GM21825 (cell line): ENCODE results near the gene S100A6.
"Not testable (repeated sequence)": the region's sequence is repeated elsewhere in the genome, so short reads cannot be mapped to it uniquely, and the experiment has no call there.

Experiments used
- ATAC-seq: cut with Tn5 transposase; IDR thresholded peaks from one replicate; pipeline ENCODE4 v1.9.1; 2021; ENCODE audit warnings: mild to moderate bottlenecking, moderate library complexity; ENCODE audit not compliant: unreplicated experiment

S100A6 gene

GRCh38 chr1:153565529-153566374 is 30.0 kb upstream of the S100A6 start, which contains the start of gene S100A2:
S100A2 (minus strand) TSS chr1:153565844; CDS start chr1:153563877, 1,967 bp downstream.
- peak; percentile 46 for ATAC-seq

DNA sequence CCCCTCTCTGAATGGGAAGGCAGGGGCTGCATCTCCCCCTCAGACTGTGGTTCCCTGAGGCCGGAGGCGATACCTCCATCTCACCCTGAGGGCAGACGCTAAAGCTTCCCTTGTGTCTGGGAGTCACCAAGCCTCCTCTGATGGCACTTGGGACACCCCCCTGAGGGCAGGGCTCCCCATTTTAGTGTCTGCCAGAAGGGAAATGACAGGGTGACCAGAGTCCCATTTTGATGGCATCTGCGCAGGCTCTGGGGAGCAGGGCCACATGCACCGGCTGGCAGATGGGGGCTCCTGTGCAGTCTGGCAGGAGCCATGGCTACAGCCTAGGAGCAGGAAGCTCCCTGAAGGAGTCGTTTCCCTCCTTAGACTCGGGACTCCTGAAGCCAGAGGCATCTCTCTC is 28.2 kb upstream of the S100A6 start:
- no peak for ATAC-seq

DNA sequence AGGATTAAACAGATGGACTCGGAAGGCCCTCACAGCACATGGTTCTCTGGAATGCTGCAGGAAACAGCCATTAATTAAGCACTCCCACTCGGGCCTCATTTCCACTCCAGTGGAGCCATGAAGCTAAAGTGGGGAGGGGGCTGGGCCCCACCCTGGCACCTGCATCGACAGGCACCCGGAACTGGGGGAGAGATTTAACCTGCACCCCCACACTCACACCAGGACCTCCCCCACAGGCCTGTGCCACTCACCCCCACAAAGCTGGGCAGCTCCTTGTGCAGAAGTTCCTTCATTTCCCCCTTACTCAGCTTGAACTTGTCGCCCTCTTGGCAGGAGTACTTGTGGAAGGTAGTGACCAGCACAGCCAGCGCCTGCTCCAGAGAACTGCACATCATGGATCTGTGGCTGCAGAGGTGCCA is 27.7 kb upstream of the S100A6 start:
- ATAC-seq = no peak

- ATAC-seq = not testable (repeated sequence)
Measured at GRCh38 chr1:153562021-153562420, 26.2 kb upstream of the S100A6 start.

DNA sequence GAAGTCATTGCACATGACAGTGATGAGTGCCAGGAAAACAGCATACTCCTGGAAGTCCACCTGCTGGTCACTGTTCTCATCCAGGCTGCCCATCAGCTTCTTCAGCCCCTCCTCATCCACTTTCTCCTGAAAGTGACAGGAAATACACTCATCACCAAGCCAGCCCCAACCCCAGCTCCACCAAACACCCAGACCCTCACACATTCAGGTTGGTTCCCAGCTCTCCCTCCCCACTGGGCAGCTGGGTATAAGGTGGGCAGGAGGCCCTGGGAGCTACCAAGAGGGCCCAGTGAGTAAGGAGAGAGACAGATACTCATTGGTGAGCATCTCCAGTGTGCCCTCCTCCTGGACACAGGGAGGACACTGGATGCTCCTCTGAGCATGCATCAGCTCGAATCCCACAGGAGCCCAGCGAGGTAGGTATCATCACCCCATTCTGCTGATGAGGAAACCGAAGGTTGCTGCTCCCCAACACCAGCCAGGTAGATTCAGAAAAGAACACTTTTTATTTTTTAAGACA is 25.7 kb upstream of the S100A6 start:
- no peak for ATAC-seq

DNA sequence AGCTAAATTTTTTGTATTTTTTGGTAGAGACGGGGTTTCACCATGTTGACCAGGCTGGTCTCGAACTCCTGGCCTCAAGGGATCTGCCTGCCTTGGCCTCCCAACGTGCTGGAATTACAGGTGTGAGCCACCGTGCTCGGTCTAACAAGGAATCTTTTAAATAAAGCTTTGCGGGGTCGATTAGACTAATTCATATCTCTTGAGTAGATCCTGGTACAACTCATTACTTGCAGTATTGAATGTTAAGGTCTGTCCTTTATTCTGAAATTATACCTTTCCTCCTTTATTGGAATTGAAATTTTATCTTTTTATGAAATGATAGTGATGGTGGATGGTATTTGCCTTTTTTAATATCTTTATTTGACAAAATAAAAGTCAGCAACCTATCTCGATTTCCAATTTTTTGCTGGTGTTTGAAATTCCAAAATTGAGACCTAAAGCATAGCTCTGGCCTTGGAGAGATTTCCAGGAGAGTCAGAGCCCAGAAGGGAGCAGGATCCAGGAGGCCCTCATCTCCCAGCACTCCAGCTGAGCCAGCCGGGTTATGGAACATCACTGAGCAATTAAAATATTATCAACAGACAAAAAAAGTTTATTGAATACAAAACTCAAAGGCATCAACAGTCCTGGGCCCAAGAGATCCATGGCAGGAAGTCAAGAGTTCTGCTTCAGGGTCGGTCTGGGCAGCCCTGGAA is 25.1 kb upstream of the S100A6 start:
- ATAC-seq = no peak

DNA sequence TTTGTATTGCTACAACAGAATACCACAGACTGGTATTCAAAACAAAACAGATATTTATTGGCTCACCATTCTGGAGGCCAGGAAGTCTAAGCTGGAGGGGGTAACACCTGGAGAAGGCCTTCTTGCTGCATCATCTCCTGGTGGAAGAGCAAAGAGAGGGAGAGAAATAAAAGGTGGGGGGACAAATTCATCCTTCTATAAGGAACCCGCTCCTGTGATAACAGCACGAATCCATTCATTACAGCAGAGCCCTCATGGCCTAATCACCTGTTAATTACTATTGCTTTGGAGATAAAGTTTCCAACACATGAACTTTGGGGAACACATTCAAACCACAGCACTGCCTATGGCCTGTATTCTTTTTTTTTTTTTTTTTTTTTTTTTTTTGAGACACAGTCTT is 24.4 kb upstream of the S100A6 start:
- ATAC-seq = no peak

DNA sequence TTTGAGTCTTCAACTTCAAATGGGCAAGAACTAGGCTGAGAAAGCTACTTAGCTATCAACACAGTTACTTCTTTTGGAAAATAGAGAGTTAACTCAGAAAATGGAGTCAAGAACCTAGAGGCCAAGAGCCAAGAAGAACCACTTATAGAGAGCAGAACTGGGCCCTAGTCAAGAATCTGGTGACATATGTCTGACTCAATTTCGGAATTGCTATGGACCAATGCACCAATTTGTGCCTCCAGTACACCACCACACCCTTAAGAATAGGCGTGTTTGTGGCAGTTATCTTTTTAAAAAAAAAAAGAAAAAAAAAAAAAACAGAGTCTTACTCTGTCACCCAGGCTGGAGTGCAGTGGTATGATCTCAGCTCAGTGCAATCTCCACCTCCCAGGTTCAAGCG is 22.1 kb upstream of the S100A6 start:
- no peak for ATAC-seq

DNA sequence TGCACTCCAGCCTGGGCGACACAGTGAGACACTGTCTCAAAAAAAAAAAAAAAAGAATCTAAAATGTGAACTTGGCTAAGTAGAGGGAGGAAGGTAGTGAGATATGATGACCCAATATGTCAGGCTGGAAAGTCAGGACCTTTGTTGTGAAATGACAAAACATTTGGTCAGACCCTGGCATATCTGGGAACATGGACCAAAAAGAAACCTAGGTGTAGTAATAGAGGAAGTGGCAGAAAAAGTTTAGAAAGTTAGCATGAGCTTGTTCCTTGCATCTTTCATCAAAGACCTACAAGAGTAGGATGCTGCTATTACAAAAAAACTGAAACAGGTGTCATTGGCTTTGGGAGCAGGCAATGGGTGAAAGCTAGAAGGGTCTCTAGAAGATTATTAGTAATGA is 20.6 kb upstream of the S100A6 start:
- no peak for ATAC-seq

GRCh38 chr1:153553830-153554541 is 18.2 kb upstream of the S100A6 start:
- ATAC-seq = no peak

- ATAC-seq = no peak
Measured at GRCh38 chr1:153553096-153553495, 17.3 kb upstream of the S100A6 start.

GRCh38 chr1:153552335-153552734 is 16.5 kb upstream of the S100A6 start:
- ATAC-seq = no peak

DNA sequence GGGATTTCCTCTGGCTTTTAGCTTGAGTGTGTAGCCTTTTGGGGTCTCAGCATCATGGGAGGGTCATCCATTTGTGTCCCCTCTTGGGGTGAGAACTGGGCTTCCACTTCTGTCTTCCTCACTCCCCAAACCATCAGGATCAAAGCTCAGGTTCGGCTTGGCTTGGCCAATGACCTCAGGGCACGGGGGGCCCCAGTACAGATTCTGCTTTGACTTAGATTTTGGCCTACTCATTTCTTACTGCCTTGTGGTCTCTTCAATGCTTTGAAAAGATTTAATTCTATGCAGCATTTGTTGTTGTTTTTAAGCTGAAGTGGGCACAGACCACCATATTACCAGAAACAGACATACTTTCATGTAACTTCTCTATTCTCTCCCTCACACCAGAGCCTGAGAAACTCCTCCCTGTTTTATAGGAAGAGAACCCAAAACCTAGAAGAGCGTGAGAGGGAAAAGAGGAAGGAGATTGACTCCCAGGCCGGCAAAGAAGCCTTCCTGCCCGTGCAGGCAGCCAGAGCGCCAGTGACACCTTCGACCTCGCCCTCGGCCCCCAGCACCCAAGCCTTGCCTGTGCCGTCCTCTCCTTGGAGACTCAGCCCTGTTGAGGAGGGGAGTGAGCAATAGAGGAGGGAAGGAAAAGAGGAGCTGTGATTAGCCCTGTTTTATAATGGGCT is 15.2 kb upstream of the S100A6 start:
- ATAC-seq = no peak

DNA sequence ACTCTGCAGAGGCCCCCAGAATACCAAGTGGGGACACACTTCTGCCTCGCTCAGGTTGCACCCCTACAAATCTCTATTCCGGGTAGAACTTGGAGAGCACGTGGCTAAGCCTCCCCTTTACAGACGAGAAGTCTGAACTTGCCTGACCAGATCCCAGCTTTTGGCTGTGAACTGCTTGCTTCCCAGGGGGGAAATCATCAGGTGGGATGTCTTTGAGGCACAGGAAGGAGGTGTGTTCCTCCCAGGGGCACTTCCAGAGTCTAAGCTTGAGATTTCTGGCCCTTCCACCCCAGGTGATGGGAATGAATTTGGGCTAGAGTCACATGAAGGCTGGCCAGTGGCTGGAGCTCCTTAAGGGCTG is 14.6 kb upstream of the S100A6 start:
- ATAC-seq = no peak

- ATAC-seq = no peak
Measured at GRCh38 chr1:153549741-153550397, 14.1 kb upstream of the S100A6 start.

DNA sequence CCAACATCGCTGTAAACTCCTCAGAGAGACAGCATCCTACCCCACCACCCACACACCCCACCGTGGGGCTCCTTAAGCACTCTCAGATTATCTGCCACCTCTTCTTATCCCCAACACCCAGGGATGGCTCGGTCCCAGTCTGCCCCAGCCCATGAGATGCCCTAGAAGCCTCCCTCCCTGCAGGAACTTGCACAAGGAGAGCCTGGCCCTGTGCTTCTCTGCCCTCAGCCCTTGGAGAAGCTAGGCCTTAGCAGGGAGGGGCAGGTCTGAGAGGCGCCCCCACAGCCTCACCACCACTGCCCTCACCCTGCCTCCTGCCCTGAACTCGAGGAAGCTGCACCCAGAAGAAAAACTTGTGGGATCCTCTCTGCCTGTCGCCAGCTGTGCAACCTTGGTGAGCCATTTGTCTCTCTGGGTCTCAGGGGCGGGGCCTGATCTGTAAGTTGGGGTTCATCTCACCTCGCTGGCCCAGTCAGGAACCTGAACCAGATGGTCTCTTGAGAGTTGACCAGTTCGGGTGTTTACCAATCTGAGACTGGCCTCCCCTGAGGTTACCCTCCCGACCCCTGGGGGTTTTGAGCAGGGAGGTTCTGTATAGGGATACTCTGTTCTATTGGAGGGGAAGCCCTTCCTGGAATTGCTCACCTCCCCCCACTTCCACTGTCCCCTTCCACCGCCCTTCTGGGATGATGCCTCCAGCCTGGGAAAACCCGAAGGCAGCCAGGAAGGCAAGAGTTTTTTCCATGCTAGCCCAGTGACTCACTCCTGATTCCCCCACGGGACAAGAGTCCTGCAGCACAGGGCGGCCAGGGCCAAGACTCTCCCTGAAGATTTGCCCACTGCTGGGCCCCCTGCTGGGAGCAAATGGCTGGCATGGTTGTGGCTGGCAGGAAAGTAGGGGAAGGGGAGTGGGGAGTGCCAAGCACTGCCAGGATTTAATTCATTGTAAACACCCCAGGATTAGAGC is 13.2 kb upstream of the S100A6 start, which contains the start of gene S100A3:
Gene S100A3, minus strand, starts transcription at position 537 of the 967 bp plus-strand sequence. CDS start 773 bp downstream, outside the sequence.
- no peak for ATAC-seq

DNA sequence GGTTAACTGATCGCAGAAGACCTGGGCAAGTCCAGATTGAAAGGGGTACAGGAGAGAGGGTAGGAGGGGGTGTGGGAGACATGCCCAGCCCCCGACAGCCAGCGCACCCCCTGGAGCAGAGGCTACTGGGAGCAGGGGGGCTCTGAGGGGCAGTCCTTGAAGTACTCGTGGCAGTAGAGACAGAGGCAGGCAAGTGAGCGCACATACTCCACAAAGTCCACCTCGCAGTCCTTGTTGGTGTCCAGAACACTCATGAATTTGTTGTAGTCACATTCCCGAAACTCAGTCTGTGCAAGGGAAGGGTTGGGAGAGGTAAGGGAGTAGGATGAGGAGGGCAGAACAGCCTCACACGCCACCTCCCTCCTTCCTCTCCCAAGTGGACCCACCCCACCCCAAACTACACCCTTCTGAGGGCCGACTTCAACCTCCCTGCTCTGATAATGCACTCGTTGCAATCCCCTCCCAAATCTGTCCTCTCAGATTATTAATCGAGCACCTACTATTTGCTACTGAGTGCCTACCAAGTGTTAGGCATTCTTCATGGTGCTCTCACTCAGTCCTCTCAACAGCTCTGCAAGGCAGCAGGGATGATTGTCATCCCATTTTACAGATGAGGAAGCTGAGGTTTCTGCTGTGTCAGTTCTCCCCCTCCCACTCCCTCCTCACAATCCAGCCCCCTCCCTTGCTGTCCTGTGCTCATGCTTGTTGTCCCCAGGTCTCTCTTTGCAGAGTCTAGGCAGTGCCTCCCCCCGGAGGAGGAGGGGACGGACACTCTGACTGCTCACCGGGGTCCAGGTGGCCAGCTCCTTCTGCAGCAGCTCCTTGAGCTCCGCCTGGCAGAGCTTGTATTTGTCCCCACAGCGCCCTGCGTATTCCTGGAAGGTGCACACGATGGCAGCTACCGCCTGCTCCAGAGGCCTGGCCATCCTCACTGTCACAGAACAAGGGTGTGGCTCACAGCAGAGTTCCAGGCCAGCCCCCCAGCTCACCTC is 12.1 kb upstream of the S100A6 start:
- ATAC-seq = no peak
